ENCODE measurements around the gene EIF4EBP2.

The EIF4EBP2 gene

DNA sequence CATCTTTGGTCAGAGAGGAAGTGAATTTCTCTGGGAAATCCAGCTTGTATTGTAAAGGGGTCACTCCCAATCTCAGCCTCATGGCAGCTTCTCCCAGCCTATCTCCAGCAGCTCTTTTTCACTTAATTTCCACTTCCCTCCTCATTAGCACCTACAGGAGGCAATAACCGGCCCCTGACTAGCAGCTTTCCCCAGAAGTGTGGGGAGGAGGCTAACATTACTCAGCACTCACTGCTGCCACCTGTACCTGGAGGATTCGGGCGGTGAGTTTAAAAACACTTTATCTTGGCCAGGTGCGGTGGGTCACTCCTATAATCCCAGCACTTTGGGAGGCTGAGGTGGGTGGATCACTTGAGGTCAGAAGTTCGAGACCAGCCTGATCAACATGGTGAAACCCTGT lies 33.8 kb downstream of the EIF4EBP2 start:
- in situ Hi-C loops (cut with HindIII; ENCODE audit: low sequenced_read_pairs), result no loop called here
- DNase-seq (ENCODE audit: low read depth, low spot score), result no peak
- no peak overlapping the region for H3K4me3 ChIP-seq (ENCODE audit: low read depth, low read length)
- TF ChIP-seq, protein P1, sequence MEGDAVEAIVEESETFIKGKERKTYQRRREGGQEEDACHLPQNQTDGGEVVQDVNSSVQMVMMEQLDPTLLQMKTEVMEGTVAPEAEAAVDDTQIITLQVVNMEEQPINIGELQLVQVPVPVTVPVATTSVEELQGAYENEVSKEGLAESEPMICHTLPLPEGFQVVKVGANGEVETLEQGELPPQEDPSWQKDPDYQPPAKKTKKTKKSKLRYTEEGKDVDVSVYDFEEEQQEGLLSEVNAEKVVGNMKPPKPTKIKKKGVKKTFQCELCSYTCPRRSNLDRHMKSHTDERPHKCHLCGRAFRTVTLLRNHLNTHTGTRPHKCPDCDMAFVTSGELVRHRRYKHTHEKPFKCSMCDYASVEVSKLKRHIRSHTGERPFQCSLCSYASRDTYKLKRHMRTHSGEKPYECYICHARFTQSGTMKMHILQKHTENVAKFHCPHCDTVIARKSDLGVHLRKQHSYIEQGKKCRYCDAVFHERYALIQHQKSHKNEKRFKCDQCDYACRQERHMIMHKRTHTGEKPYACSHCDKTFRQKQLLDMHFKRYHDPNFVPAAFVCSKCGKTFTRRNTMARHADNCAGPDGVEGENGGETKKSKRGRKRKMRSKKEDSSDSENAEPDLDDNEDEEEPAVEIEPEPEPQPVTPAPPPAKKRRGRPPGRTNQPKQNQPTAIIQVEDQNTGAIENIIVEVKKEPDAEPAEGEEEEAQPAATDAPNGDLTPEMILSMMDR (IDR thresholded peaks at IDR 0.05; ENCODE audit: low read depth, low read length), result no peak

DNA sequence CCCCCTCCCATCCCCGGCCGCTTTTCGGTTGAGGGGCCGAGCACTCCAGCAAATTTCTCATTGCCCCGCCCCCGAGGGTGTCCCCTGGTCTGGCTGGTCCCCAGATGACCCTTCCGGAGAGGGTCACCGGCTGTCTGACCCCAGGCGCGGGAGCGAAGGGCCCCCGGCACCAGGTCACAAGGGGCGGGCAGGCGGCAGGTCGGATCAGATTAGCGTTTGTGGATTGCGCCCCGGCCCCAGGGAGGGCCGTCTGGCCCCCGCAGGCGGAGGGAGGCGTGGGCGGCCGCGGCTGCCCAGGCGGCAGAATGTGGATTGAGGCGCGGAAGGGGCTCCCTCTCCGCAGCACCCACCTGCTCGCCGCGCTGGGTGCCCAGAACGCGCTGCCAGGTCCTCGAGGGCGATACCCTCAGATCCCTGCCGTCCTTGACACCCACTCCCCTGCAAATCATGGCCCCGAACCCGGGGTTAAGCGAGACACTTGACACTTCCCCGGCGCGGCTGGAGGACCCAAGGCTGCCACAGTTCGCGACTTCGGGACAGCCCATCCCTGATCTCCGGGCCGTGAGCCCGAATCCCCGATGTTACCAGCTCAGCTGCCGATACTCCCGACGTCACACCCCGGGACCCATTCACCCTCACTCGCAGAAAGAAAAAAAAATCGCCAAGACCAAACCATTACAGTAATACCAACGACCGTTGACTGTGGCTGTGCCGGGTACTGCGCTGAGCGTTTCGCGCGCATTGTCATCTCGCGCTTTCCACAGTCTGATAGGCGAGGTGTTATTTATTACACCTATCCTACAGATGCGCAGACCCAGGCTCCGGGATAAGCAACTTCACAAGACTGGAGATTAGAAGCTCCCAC lies 36.6 kb downstream of the EIF4EBP2 start:
- in situ Hi-C loops (cut with HindIII; ENCODE audit: low sequenced_read_pairs), result no loop called here
- DNase-seq (ENCODE audit: low read depth, low spot score), result no peak
- TF ChIP-seq, protein P1 (IDR thresholded peaks at IDR 0.05; ENCODE audit: low read depth, low read length), result no peak
- H3K4me3 ChIP-seq (ENCODE audit: low read depth, low read length), result peak overlapping the region; percentile 5

DNA sequence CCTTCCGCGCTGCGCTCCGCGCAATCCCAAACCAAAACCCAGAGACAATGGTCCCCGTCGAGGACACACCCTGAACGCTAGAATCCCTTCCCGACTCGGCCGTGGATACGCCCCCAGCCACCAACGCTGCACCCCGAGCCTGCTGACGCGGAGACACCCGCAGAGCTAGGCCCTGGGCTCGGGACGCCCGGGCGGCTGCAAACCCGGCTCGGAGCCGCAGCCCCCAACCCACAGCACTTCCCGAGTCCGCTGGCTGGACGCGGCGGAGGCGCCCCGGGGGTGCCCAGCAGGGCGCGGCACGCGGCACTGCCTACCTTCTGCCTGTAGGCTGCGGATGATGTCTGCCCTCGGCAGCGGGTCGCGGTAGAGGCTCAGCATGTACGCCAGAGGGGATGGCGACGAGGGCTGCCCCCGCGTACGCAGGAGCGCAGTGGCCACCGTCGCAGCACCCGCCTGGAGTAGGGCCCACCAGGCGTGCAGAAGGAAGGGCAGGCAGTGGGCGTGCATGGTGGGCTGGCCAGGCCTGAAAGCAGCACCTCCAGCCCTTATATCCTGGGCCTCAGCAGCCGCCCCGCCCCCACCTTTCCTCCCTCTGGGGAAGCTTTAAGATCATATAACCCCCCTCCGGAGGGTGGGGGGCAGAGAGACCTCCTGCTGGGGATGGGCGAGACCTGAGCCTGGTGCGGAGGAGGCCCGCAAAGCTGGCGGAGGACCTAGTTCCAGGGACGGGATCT lies 37.4 kb downstream of the EIF4EBP2 start, which contains the start of gene NODAL:
Gene NODAL, minus strand, starts transcription at position 521 of the 734 bp plus-strand sequence. Its CDS starts 14 bp downstream, at position 507.
- in situ Hi-C loops (cut with HindIII; ENCODE audit: low sequenced_read_pairs), result no loop called here
- TF ChIP-seq, protein P1 (IDR thresholded peaks at IDR 0.05; ENCODE audit: low read depth, low read length), result no peak
- peak within 1 kb of the TSS; percentile 5 for H3K4me3 ChIP-seq (ENCODE audit: low read depth, low read length)
- DNase-seq (ENCODE audit: low read depth, low spot score), result no peak

DNA sequence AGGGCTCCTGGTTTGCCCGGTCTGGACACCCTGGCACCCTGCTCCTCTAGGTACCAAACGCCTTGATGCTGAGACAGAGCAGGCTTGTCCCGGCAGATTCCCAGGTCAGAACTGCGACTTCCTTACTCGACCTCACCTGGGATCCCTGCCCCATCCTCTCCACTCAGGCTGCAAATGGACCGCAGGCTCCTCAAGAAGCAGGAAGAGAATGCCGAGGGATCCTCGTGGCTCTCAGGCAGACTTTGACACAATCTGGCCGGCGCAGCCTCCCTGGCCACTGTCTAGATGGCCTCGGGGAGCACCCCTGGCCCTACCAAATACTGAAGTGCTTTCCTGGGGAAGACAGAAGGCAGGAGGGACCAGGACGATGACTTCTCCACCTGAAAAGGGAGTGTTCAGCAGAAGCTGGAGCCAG lies 38.0 kb downstream of the EIF4EBP2 start:
- H3K4me3 ChIP-seq (ENCODE audit: low read depth, low read length), result no peak overlapping the region
- in situ Hi-C loops (cut with HindIII; ENCODE audit: low sequenced_read_pairs), result no loop called here
- TF ChIP-seq, protein P1 (IDR thresholded peaks at IDR 0.05; ENCODE audit: low read depth, low read length), result no peak
- no peak for DNase-seq (ENCODE audit: low read depth, low spot score)

DNA sequence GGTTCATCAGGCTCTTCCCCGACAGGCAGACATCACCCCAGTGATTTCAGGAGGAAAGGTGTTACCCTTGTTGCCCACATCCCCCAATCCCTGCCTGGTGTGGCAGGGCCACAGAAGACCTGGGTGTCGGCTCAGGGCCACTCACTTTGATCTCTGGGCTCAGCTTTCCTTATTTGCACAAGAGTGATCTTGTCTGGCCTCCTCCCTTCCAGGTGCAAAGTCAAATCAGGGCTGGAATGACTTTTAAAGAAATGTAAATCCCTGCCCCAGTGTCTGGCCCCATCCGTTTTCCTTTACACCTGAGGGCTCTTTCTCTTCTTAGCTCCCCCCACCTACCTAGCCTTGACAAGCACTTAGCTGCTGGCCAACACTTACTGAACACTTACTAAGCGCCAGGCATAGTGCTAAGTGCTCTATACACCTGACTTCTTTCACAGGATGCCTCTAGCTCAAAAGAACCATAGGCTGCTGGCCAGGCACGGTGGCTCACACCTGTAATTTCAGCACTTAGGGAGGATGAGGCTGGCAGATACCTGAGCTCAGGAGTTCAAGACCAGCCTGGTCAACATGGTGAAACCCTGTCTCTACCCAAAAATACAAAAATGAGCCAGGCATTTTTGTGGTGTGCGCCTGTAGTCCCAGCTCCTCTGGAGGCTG lies 38.5 kb downstream of the EIF4EBP2 start:
- DNase-seq (ENCODE audit: low read depth, low spot score), result no peak
- in situ Hi-C loops (cut with HindIII; ENCODE audit: low sequenced_read_pairs), result no loop called here
- no peak overlapping the region for H3K4me3 ChIP-seq (ENCODE audit: low read depth, low read length)
- TF ChIP-seq, protein P1 (IDR thresholded peaks at IDR 0.05; ENCODE audit: low read depth, low read length), result no peak

DNA sequence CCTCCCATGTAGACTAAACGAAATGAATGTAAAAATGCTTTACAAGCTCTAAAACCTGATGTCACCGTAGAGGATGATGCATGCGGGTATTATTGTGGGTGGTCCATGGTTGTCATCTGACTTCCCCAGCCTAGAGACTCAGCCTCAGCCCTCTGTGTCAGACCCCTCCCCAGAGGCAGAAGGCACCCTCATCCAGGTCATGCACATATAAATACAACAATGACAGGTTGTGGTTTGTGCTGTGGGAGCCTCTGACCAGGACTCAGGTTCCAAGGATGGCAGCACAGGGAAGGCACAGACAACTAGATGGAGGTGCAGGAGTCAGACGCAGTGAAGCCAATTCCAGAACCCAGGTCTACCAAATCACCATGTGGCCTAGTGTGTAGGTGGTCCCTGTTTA lies 40.8 kb downstream of the EIF4EBP2 start:
- TF ChIP-seq, protein P1 (IDR thresholded peaks at IDR 0.05; ENCODE audit: low read depth, low read length), result no peak

More for the DNA sequence above, 40.8 kb downstream of the EIF4EBP2 start:
- H3K4me3 ChIP-seq (ENCODE audit: low read depth, low read length), result no peak overlapping the region
- in situ Hi-C loops (cut with HindIII; ENCODE audit: low sequenced_read_pairs), result no loop called here
- DNase-seq (ENCODE audit: low read depth, low spot score), result no peak
